ENCODE data around the gene FNIP2. TPM values are rescaled to one million over a fixed set of nuclear protein-coding genes. Genes with fewer than 3 reads are reported as not detected.
"Not testable (repeated sequence)": the region's sequence is repeated elsewhere in the genome, so short reads cannot be mapped to it uniquely, and the experiment has no call there.

FNIP2 gene

DNA sequence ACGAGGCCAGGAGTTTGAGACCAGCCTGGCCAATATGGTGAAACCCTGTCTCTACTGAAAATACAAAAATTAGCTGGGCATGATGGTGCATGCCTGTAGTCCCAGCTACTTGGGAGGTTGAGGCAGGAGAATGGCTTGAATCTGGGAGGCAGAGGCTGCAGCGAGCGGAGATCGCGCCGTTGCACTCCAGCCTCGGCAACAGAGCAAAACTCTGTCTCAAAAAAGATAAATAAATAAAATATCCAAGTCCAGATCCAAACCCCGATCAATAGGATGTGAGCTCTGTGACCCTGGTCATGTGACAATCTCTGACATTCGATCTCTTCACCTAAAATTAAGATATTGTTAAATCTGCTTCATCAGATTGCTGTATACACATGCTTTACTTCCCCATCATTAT, 187.5 kb downstream of the FNIP2 start:
- H3K4ac ChIP-seq (ENCODE audit: low read depth, low read length); H3K79me1 ChIP-seq (ENCODE audit: low read length); H3K4me2 ChIP-seq (ENCODE audit: low read length); H3K9ac ChIP-seq (ENCODE audit: low read length); H3K4me1 ChIP-seq (ENCODE audit: control insufficient read depth, low read depth, low read length); H4K5ac ChIP-seq (ENCODE audit: low read length); H3K18ac ChIP-seq (ENCODE audit: low read length); H3K56ac ChIP-seq (ENCODE audit: low read length); H2BK5ac ChIP-seq (ENCODE audit: low read length); H2BK15ac ChIP-seq (replicated peaks; ENCODE audit: low read depth); H4K8ac ChIP-seq (ENCODE audit: low read depth, low read length); H2AK5ac ChIP-seq (ENCODE audit: low read length); H2BK120ac ChIP-seq (ENCODE audit: low read depth, low read length); H3K27ac ChIP-seq (ENCODE audit: low read depth, low read length); H3K23ac ChIP-seq (ENCODE audit: low read length); DNase-seq; H3K4me3 ChIP-seq (ENCODE audit: low read length); H3K36me3 ChIP-seq (ENCODE audit: control insufficient read depth, insufficient read depth, low read length); H3K79me2 ChIP-seq (ENCODE audit: control insufficient read depth, insufficient read depth, low read length); H3K27me3 ChIP-seq (ENCODE audit: insufficient read depth, low read length, poor library complexity): not testable (repeated sequence)
- WGBS (ENCODE audit: extremely low coverage, insufficient coverage, low lambda C conversion rate): no CpG with 5 or more reads among the region's 9 CpGs

DNA sequence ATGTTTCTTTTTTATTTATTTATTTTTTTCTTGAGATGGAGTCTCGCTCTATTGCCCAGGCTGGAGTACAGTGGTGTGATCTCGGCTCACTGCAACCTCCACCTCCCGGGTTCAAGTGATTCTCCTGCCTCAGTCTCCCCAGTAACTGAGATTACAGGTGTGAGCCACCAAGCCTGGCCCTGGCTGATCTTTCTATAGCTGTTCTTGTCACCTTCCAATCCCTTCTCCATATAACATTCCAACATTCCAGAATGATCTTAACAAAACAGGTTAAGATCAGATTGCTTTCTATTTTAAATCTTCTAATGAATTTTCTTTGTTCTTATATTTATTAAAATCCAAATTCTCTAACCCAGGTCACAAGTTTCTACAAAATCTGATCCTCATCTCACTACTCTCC, 188.1 kb downstream of the FNIP2 start:
- H2BK120ac ChIP-seq (ENCODE audit: low read depth, low read length); H3K18ac ChIP-seq (ENCODE audit: low read length); H4K5ac ChIP-seq (ENCODE audit: low read length); H2AK5ac ChIP-seq (ENCODE audit: low read length); H3K27me3 ChIP-seq (ENCODE audit: insufficient read depth, low read length, poor library complexity); DNase-seq; H3K4me3 ChIP-seq (ENCODE audit: low read length); H3K4me2 ChIP-seq (ENCODE audit: low read length); H3K36me3 ChIP-seq (ENCODE audit: control insufficient read depth, insufficient read depth, low read length); H3K79me1 ChIP-seq (ENCODE audit: low read length); H3K9ac ChIP-seq (ENCODE audit: low read length); H3K4ac ChIP-seq (ENCODE audit: low read depth, low read length); H2BK15ac ChIP-seq (replicated peaks; ENCODE audit: low read depth); H4K8ac ChIP-seq (ENCODE audit: low read depth, low read length); H3K56ac ChIP-seq (ENCODE audit: low read length); H3K4me1 ChIP-seq (ENCODE audit: control insufficient read depth, low read depth, low read length); H3K23ac ChIP-seq (ENCODE audit: low read length); H2BK5ac ChIP-seq (ENCODE audit: low read length); H3K27ac ChIP-seq (ENCODE audit: low read depth, low read length); H3K79me2 ChIP-seq (ENCODE audit: control insufficient read depth, insufficient read depth, low read length): not testable (repeated sequence)
- no CpG with 5 or more reads among the region's 3 CpGs for WGBS (ENCODE audit: extremely low coverage, insufficient coverage, low lambda C conversion rate)

Small RNAs within 50 kb of the gene (small RNA-seq; reads per million reads assigned to genes)
- gene RF00157 (ENCODE audit: insufficient read depth) (not detected), gene RNU6-128P (ENCODE audit: insufficient read depth) (not detected)
